K562 (cell line): ENCODE measurements around the gene SGO1.

ENCODE experiments used
- ATF3 ChIP-seq, 2 experiments: fragments of 450-650 bp in 1 of 2; sonication (generic) in 1 of 2; formaldehyde crosslinking in 1 of 2; IDR thresholded peaks in 1 of 2; conservative IDR thresholded peaks in 1 of 2; 2 replicates each; pipeline versions ENCODE4 v1.6.1 to v1.8.1; 2016 to 2023; ENCODE audit warnings: mild to moderate bottlenecking in 2 of 2, moderate library complexity in 2 of 2, inconsistent platforms in 1 of 2, missing genetic modification reagents in 1 of 2
- EZH2 ChIP-seq: IDR thresholded peaks from 2 replicates; pipeline ENCODE4 v1.6.1; 2012; ENCODE audit warnings: low read depth, mild to moderate bottlenecking, inconsistent platforms, low read length, borderline replicate concordance
- FOXJ3 ChIP-seq: sonication (generic); formaldehyde crosslinking; IDR thresholded peaks from 2 replicates; pipeline ENCODE4 v1.4.0; 2020; ENCODE audit warnings: mild to moderate bottlenecking, missing genetic modification reagents
- MAZ ChIP-seq, 2 experiments: fragments of 450-650 bp in 1 of 2; sonication (generic) in 1 of 2; formaldehyde crosslinking; IDR thresholded peaks in 1 of 2; conservative IDR thresholded peaks in 1 of 2; 2 replicates each; pipeline versions ENCODE4 v1.4.0 to v1.5.0; 2020; ENCODE audit warnings: mild to moderate bottlenecking in 1 of 2, missing genetic modification reagents in 1 of 2
- NFXL1 ChIP-seq: fragments of 450-650 bp; formaldehyde crosslinking; IDR thresholded peaks from 2 replicates; pipeline ENCODE4 v1.4.0; 2021; ENCODE audit warnings: mild to moderate bottlenecking
- SMAD3 ChIP-seq: fragments of 450-650 bp; formaldehyde crosslinking; conservative IDR thresholded peaks from 2 replicates; pipeline ENCODE4 v1.4.0; 2020; ENCODE audit warnings: mild to moderate bottlenecking
- SP1 ChIP-seq: sonication (generic); formaldehyde crosslinking; IDR thresholded peaks from 2 replicates; pipeline ENCODE4 v1.8.1; 2022; ENCODE audit warnings: mild to moderate bottlenecking, missing genetic modification reagents
- UBTF ChIP-seq, 2 experiments: IDR thresholded peaks; 2 replicates each; pipeline ENCODE4 v1.6.1; 2012; ENCODE audit warnings: improper control_type of control experiment in 2 of 2, low read depth in 2 of 2, low read length in 2 of 2, borderline replicate concordance in 1 of 2
- TF ChIP-seq, protein P1 (sequence below), 3 experiments: IDR thresholded peaks in 2 of 3; conservative IDR thresholded peaks in 1 of 3; 2 replicates each; pipeline ENCODE4 v1.5.1; 2011 to 2012; ENCODE audit warnings: low read length in 3 of 3, mild to moderate bottlenecking in 3 of 3, control low read depth in 2 of 3, improper control_type of control experiment in 1 of 3, inconsistent platforms in 1 of 3, low read depth in 1 of 3, mixed read lengths in 1 of 3, moderate library complexity in 1 of 3; ENCODE audit not compliant: insufficient read depth in 2 of 3

GRCh38 chr3:20232906-20233780, 47.1 kb upstream of the SGO1 start:
- TF ChIP-seq ATF3 (IDR thresholded peaks at IDR 0.05) (no peak; the same call in 1 of the 2 replicates), ATF3 (CRISPR knock-in tag; conservative IDR thresholded peaks at IDR 0.05) (no peak), FOXJ3 (CRISPR knock-in tag) (no peak), UBTF (IDR thresholded peaks at IDR 0.05; ENCODE audit: borderline replicate concordance in 1 of 2, low read depth in 2 of 2, low read length in 2 of 2) (no peak), SMAD3 (CRISPR knock-in tag) (no peak), EZH2 (no peak), NFXL1 (CRISPR knock-in tag) (no peak), MAZ (CRISPR knock-in tag; conservative IDR thresholded peaks at IDR 0.05 in 1 of 2, IDR thresholded peaks at IDR 0.05 in 1 of 2) (no peak), SP1 (CRISPR knock-in tag) (no peak)
- TF ChIP-seq, protein P1, sequence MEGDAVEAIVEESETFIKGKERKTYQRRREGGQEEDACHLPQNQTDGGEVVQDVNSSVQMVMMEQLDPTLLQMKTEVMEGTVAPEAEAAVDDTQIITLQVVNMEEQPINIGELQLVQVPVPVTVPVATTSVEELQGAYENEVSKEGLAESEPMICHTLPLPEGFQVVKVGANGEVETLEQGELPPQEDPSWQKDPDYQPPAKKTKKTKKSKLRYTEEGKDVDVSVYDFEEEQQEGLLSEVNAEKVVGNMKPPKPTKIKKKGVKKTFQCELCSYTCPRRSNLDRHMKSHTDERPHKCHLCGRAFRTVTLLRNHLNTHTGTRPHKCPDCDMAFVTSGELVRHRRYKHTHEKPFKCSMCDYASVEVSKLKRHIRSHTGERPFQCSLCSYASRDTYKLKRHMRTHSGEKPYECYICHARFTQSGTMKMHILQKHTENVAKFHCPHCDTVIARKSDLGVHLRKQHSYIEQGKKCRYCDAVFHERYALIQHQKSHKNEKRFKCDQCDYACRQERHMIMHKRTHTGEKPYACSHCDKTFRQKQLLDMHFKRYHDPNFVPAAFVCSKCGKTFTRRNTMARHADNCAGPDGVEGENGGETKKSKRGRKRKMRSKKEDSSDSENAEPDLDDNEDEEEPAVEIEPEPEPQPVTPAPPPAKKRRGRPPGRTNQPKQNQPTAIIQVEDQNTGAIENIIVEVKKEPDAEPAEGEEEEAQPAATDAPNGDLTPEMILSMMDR (IDR thresholded peaks at IDR 0.05 in 2 of 3, conservative IDR thresholded peaks at IDR 0.05 in 1 of 3; ENCODE audit: insufficient read depth in 2 of 3, low read depth in 1 of 3, low read length in 3 of 3) = no peak
